ENCODE results near the gene PTK7.

Gene PTK7

DNA sequence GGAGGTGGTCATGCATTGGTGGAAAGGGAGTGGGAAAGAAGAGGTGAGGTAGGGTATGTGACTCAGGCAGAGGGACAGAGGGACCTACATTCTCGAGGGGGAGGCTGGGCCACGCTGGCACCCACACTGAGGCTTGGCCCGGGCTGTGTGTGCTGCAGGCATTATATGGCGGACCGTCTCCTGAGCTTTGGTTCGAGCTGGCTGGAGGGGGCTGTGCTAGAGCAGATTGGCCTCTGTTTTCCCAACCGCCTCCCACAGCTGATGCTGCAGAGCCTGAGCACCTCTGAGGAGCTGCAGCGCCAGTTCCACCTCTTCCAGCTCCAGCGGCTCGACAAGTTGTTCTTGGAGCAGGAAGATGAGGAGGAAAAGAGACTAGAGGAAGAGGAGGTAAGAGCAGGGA is 129.7 kb downstream of the PTK7 start:
- DNase-seq (ENCODE audit: low spot score): no peak

DNA sequence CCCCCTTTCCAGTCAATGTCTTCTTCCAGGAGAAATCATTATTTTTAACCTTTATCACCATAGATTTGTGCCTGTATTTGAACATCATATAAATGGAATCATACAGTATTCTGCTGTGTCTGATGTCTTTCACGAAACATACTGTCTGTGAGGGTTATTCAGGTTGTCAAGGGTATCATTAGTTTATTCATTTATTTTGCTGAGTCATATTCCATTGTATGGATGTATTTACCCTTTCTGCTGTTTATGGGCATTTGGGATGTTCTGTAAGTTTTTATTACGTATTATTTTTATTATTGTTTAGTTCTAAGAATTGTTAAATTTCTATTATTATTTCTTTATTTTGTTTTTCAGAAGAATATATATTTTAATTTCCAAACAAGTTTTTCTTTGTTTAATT is 131.2 kb downstream of the PTK7 start:
- DNase-seq (ENCODE audit: low spot score): no peak

Data from pons (tissue), 1 donor.